Activated T-cell treated with anti-CD3 and anti-CD28 coated beads, Interleukin-2, amount 50 U/mL, for 24 hours (primary cell): ENCODE measurements around the gene OR5H2.
A peak's percentile ranks its signal among the peaks of the same experiment; 100 is the strongest.

Source experiments
- DNase-seq: peaks from one replicate; pipeline ENCODE4 v3.0.0-alpha.2; 2020
- H3K27ac Mint-ChIP-seq: 2 replicates; pipeline ENCODE4 v1.8.0; 2020; ENCODE audit warnings: mild to moderate bottlenecking, mixed read lengths
- H3K27me3 Mint-ChIP-seq: 2 replicates; pipeline ENCODE4 v1.8.0; 2020; ENCODE audit warnings: mixed read lengths
- H3K36me3 Mint-ChIP-seq: 2 replicates; pipeline ENCODE4 v1.8.0; 2020; ENCODE audit warnings: low read depth, mixed read lengths
- H3K4me1 Mint-ChIP-seq: 2 replicates; pipeline ENCODE4 v1.8.0; 2020; ENCODE audit warnings: low read depth, mixed read lengths
- H3K4me3 Mint-ChIP-seq: 2 replicates; pipeline ENCODE4 v1.8.0; 2020; ENCODE audit warnings: mild to moderate bottlenecking, moderate library complexity, mixed read lengths
- H3K9me3 Mint-ChIP-seq: 2 replicates; pipeline ENCODE4 v1.8.0; 2020; ENCODE audit warnings: mixed read lengths

OR5H2 gene

DNA sequence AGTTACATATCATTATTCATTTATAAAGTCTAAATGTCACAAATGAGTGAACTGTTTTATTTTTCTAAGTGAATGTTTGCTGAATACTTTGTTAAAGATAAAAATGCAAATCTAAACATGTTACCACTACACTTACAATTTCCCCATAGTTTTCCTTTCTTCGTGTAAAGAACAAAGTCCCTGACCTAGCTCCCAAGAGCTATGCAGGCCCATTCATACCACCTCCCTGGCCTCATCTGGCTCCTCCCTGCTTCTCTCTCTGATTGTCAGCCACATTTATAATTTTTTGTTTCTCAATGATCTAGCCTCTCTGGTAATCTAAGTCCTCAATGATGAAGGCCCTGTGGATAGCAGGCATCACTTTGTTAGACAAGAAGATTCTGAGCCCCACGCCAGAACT lies 40.4 kb downstream of the OR5H2 start:
- Mint-ChIP-seq H3K27ac (no peak overlapping the region), H3K36me3 (no peaks in the 10 kb centered on the region), H3K4me3 (no peak overlapping the region), H3K4me1 (peaks cover 5% of the 10 kb centered on the region), H3K27me3 (peaks cover 2% of the 10 kb centered on the region), H3K9me3 (no peaks in the 10 kb centered on the region)
- DNase-seq: no peak

- no peak for DNase-seq
- no peak overlapping the region for H3K27ac Mint-ChIP-seq
- peaks cover 5% of the 10 kb centered on the region for H3K4me1 Mint-ChIP-seq
- H3K36me3 Mint-ChIP-seq: no peaks in the 10 kb centered on the region
- no peak overlapping the region for H3K4me3 Mint-ChIP-seq
- peaks cover 3% of the 10 kb centered on the region for H3K27me3 Mint-ChIP-seq
- no peaks in the 10 kb centered on the region for H3K9me3 Mint-ChIP-seq
Measured at GRCh38 chr3:98323425-98323824, 41.1 kb downstream of the OR5H2 start.

- Mint-ChIP-seq H3K36me3 (no peaks in the 10 kb centered on the region), H3K27me3 (peaks cover 3% of the 10 kb centered on the region), H3K4me3 (no peak overlapping the region), H3K4me1 (peaks cover 5% of the 10 kb centered on the region), H3K27ac (no peak overlapping the region), H3K9me3 (no peaks in the 10 kb centered on the region)
- DNase-seq: no peak
Measured at GRCh38 chr3:98325055-98325454, 42.8 kb downstream of the OR5H2 start.

- H3K27me3 Mint-ChIP-seq: peaks cover 8% of the 10 kb centered on the region
- H3K9me3 Mint-ChIP-seq: no peaks in the 10 kb centered on the region
- no peak overlapping the region for H3K27ac Mint-ChIP-seq
- no peak overlapping the region for H3K4me3 Mint-ChIP-seq
- DNase-seq: no peak
- H3K36me3 Mint-ChIP-seq: no peaks in the 10 kb centered on the region
- peaks cover 5% of the 10 kb centered on the region for H3K4me1 Mint-ChIP-seq
Measured at GRCh38 chr3:98326105-98326893, 44.0 kb downstream of the OR5H2 start.

- Mint-ChIP-seq H3K27ac (no peak overlapping the region), H3K9me3 (no peaks in the 10 kb centered on the region), H3K4me1 (peaks cover 5% of the 10 kb centered on the region), H3K27me3 (peaks cover 12% of the 10 kb centered on the region), H3K36me3 (no peaks in the 10 kb centered on the region), H3K4me3 (no peak overlapping the region)
- DNase-seq: no peak
Measured at GRCh38 chr3:98326945-98327344, 44.6 kb downstream of the OR5H2 start.

- Mint-ChIP-seq H3K4me1 (peaks cover 5% of the 10 kb centered on the region), H3K27me3 (peaks cover 19% of the 10 kb centered on the region), H3K4me3 (no peak overlapping the region), H3K36me3 (no peaks in the 10 kb centered on the region), H3K27ac (no peak overlapping the region), H3K9me3 (no peaks in the 10 kb centered on the region)
- no peak for DNase-seq
Measured at GRCh38 chr3:98328933-98329332, 46.6 kb downstream of the OR5H2 start.

- Mint-ChIP-seq H3K9me3 (no peaks in the 10 kb centered on the region), H3K27ac (no peak overlapping the region), H3K4me1 (peaks cover 5% of the 10 kb centered on the region), H3K27me3 (peaks cover 19% of the 10 kb centered on the region), H3K4me3 (no peak overlapping the region), H3K36me3 (no peaks in the 10 kb centered on the region)
- DNase-seq: peak; percentile 47
Measured at GRCh38 chr3:98329392-98330124, 47.3 kb downstream of the OR5H2 start.

DNA sequence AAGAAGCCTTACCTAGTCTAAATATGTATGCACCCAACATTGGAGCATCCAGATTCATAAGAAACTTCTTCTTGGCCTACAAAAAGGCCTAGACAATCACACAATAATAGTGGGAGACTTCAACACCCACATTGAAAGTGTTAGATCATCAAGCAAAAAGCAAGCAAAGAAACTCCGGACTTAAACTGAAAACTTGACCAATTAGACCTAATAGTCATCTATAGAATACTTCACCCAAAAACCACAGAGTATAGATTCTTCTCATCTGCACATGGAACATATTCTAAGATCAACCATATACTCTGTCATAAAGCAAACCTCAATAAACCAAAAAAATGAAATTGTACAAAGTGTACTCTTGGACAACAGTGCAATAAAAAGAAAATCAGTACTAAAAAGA lies 49.0 kb downstream of the OR5H2 start:
- DNase-seq: no peak
- H3K36me3 Mint-ChIP-seq: no peaks in the 10 kb centered on the region
- H3K4me1 Mint-ChIP-seq: peaks cover 5% of the 10 kb centered on the region
- peaks cover 24% of the 10 kb centered on the region for H3K27me3 Mint-ChIP-seq
- no peaks in the 10 kb centered on the region for H3K9me3 Mint-ChIP-seq
- H3K27ac Mint-ChIP-seq: no peak overlapping the region
- H3K4me3 Mint-ChIP-seq: no peak overlapping the region
